ENCODE results near the gene GRM7.

The GRM7 gene

GRCh38 chr3:7172996-7173395 lies 312.1 kb downstream of the GRM7 start:
- in situ Hi-C loops (cut with HindIII; ENCODE audit: low sequenced_read_pairs), result no loop called here

GRCh38 chr3:7188551-7188950 lies 327.6 kb downstream of the GRM7 start:
- in situ Hi-C loops (cut with HindIII; ENCODE audit: low sequenced_read_pairs), result no loop called here
- H3K4me3 ChIP-seq (ENCODE audit: low read depth, low read length), result no peak overlapping the region
- no peak for TF ChIP-seq CTCF (IDR thresholded peaks at IDR 0.05; ENCODE audit: low read depth, low read length, missing control alignments)
- no peak for DNase-seq (ENCODE audit: low read depth)

More at GRCh38 chr3:7172996-7173395, 312.1 kb downstream of the GRM7 start:
- H3K4me3 ChIP-seq (ENCODE audit: low read depth, low read length), result no peak overlapping the region
- DNase-seq (ENCODE audit: low read depth), result no peak
- no peak for TF ChIP-seq CTCF (IDR thresholded peaks at IDR 0.05; ENCODE audit: low read depth, low read length, missing control alignments)

GRCh38 chr3:7190095-7190494 lies 329.2 kb downstream of the GRM7 start:
- no peak for DNase-seq (ENCODE audit: low read depth)
- TF ChIP-seq CTCF (IDR thresholded peaks at IDR 0.05; ENCODE audit: low read depth, low read length, missing control alignments), result no peak
- H3K4me3 ChIP-seq (ENCODE audit: low read depth, low read length), result no peak overlapping the region
- in situ Hi-C loops (cut with HindIII; ENCODE audit: low sequenced_read_pairs), result no loop called here

GRCh38 chr3:7193269-7193668 lies 332.4 kb downstream of the GRM7 start:
- H3K4me3 ChIP-seq (ENCODE audit: low read depth, low read length), result no peak overlapping the region
- in situ Hi-C loops (cut with HindIII; ENCODE audit: low sequenced_read_pairs), result no loop called here
- TF ChIP-seq CTCF (IDR thresholded peaks at IDR 0.05; ENCODE audit: low read depth, low read length, missing control alignments), result no peak
- no peak for DNase-seq (ENCODE audit: low read depth)

GRCh38 chr3:7194071-7194835 lies 333.3 kb downstream of the GRM7 start:
- TF ChIP-seq CTCF (IDR thresholded peaks at IDR 0.05; ENCODE audit: low read depth, low read length, missing control alignments), result no peak
- H3K4me3 ChIP-seq (ENCODE audit: low read depth, low read length), result no peak overlapping the region
- in situ Hi-C loops (cut with HindIII; ENCODE audit: low sequenced_read_pairs), result no loop called here
- no peak for DNase-seq (ENCODE audit: low read depth)

- in situ Hi-C loops (cut with HindIII; ENCODE audit: low sequenced_read_pairs), result no loop called here
- DNase-seq (ENCODE audit: low read depth), result no peak
- no peak for TF ChIP-seq CTCF (IDR thresholded peaks at IDR 0.05; ENCODE audit: low read depth, low read length, missing control alignments)
- no peak overlapping the region for H3K4me3 ChIP-seq (ENCODE audit: low read depth, low read length)
These were observed 335.0 kb downstream of the GRM7 start for GRCh38 chr3:7195934-7196333.
